Subcutaneous abdominal adipose tissue (tissue), 5 donors: Measurements from ENCODE around the gene DDX24.

ENCODE experiments used
- H3K27ac ChIP-seq: one replicate; pipeline ENCODE4 v1.7.0; 2013; ENCODE audit warnings: low read depth, mild to moderate bottlenecking, inconsistent platforms, low read length, moderate library complexity
- H3K27me3 ChIP-seq, 5 donors: one replicate each; pipeline ENCODE4 v1.7.0; 2013; ENCODE audit warnings: low read length in 5 of 5, inconsistent platforms in 1 of 5; ENCODE audit not compliant: control insufficient read depth in 5 of 5, insufficient read depth in 4 of 5
- H3K36me3 ChIP-seq, 5 donors: one replicate each; pipeline ENCODE4 v1.7.0; 2013; ENCODE audit warnings: low read length in 5 of 5; ENCODE audit not compliant: control insufficient read depth in 5 of 5, insufficient read depth in 5 of 5
- H3K4me1 ChIP-seq, 5 donors: one replicate each; pipeline ENCODE4 v1.7.0; 2013; ENCODE audit warnings: low read length in 5 of 5, mild to moderate bottlenecking in 3 of 5, moderate library complexity in 1 of 5; ENCODE audit not compliant: control insufficient read depth in 5 of 5, insufficient read depth in 5 of 5
- H3K4me3 ChIP-seq, 5 donors: one replicate each; pipeline ENCODE4 v1.7.0; 2013; ENCODE audit warnings: low read length in 5 of 5, low read depth in 1 of 5
- H3K9ac ChIP-seq, 5 donors: one replicate each; pipeline ENCODE4 v1.7.0; 2013; ENCODE audit warnings: low read length in 5 of 5, mild to moderate bottlenecking in 4 of 5, moderate library complexity in 3 of 5
- H3K9me3 ChIP-seq, 5 donors: one replicate each; pipeline ENCODE4 v1.7.0; 2013; ENCODE audit warnings: low read length in 5 of 5; ENCODE audit not compliant: control insufficient read depth in 5 of 5
- donor health status: healthy.
- donor health status: healthy.
- donor health status: healthy.
- donor health status: healthy.
- donor health status: healthy.

The DDX24 gene

GRCh38 chr14:94066089-94066676 is 14.8 kb downstream of the DDX24 start:
- H3K9ac ChIP-seq = no peak overlapping the region
- H3K4me3 ChIP-seq = no peak overlapping the region
- no peaks in the 10 kb centered on the region for H3K27me3 ChIP-seq
- H3K4me1 ChIP-seq = peaks cover 0 to 13% (median 6%) of the 10 kb centered on the region in 5 donors
- no peak overlapping the region for H3K27ac ChIP-seq
- H3K9me3 ChIP-seq = peaks cover 0 to 3% (median 0%) of the 10 kb centered on the region in 5 donors
- H3K36me3 ChIP-seq = peaks cover 7 to 15% (median 13%) of the 10 kb centered on the region in 5 donors

DNA sequence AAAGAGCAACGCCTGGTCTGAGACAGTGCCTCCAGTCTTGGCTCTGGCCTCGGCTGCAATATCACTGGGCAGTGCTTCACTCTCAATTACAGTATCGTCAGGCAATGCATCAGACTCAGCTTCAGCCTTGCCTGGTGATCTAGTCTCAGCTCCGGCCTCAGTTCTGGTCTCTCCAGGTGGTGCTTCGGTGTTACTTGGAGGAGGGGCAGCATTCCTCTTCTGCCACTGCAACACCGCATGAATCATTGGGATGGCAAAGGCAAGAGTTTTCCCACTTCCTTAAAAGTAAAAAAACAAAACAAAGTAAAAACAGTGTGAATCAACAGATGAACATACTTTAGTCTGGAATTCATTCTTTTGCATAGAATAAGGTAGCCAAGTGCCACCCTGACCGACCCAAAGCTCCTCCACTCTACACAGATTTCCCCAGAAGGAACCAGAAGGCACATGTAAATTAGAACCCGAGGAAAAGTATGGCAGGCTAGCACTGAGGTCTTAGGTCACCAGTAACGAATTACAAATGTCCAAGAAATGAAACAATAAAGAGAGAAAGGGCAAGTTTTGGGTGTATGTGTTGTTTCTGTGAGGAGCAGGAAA is 18.6 kb downstream of the DDX24 start:
- H3K4me1 ChIP-seq = peaks cover 0 to 24% (median 21%) of the 10 kb centered on the region in 5 donors

GRCh38 chr14:94059998-94060397 is 21.0 kb downstream of the DDX24 start:
- Histone ChIP-seq H3K4me1 (peaks cover 0 to 34% (median 20%) of the 10 kb centered on the region in 5 donors), H3K36me3 (peaks cover 32 to 77% (median 73%) of the 10 kb centered on the region in 5 donors), H3K4me3 (no peak overlapping the region), H3K27ac (no peak overlapping the region), H3K27me3 (no peaks in the 10 kb centered on the region), H3K9me3 (no peaks in the 10 kb centered on the region), H3K9ac (no peak overlapping the region)

More for the DNA sequence above, 18.6 kb downstream of the DDX24 start:
- no peaks in the 10 kb centered on the region for H3K27me3 ChIP-seq
- H3K36me3 ChIP-seq = peaks cover 21 to 52% (median 48%) of the 10 kb centered on the region in 5 donors
- H3K9ac ChIP-seq = no peak overlapping the region
- H3K27ac ChIP-seq = peak overlapping the region; percentile 7
- H3K4me3 ChIP-seq = no peak overlapping the region
- H3K9me3 ChIP-seq = no peaks in the 10 kb centered on the region

- Histone ChIP-seq H3K36me3 (peaks cover 32 to 90% (median 86%) of the 10 kb centered on the region in 5 donors), H3K4me3 (no peak overlapping the region), H3K27ac (no peak overlapping the region), H3K9ac (no peak overlapping the region), H3K9me3 (no peaks in the 10 kb centered on the region), H3K4me1 (peaks cover 0 to 41% (median 24%) of the 10 kb centered on the region in 5 donors), H3K27me3 (no peaks in the 10 kb centered on the region)
These were observed 22.3 kb downstream of the DDX24 start for GRCh38 chr14:94058674-94059138.

DNA sequence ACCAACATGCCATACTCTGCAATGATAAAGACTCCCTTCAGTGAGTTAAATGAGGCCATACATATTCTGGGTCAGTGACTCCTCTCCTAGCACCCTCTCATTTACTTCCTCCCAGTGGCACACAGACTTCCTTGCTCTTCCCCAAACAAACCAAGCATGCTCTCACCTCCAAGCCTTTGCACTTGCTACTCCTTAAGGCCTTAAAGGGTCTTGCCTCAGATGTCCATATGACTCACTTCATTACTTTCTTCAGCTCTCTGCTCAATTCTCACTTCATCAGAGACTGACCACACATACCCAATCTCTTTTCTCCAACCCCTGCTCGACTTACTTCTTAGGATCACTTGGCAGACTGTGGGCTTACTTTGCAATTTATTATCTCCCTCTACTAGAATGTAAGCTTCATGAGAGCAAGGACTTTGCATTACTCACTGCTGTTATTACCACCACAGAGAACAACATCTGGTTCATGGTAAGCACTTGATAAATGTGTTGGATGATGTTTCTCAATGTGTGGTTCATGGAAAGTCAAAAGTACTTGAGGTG is 22.8 kb downstream of the DDX24 start:
- H3K9ac ChIP-seq = no peak overlapping the region
- H3K36me3 ChIP-seq = peaks cover 32 to 90% (median 86%) of the 10 kb centered on the region in 5 donors
- H3K27me3 ChIP-seq = no peaks in the 10 kb centered on the region
- peaks cover 0 to 41% (median 24%) of the 10 kb centered on the region in 5 donors for H3K4me1 ChIP-seq
- H3K27ac ChIP-seq = no peak overlapping the region
- H3K9me3 ChIP-seq = no peaks in the 10 kb centered on the region
- no peak overlapping the region for H3K4me3 ChIP-seq

DNA sequence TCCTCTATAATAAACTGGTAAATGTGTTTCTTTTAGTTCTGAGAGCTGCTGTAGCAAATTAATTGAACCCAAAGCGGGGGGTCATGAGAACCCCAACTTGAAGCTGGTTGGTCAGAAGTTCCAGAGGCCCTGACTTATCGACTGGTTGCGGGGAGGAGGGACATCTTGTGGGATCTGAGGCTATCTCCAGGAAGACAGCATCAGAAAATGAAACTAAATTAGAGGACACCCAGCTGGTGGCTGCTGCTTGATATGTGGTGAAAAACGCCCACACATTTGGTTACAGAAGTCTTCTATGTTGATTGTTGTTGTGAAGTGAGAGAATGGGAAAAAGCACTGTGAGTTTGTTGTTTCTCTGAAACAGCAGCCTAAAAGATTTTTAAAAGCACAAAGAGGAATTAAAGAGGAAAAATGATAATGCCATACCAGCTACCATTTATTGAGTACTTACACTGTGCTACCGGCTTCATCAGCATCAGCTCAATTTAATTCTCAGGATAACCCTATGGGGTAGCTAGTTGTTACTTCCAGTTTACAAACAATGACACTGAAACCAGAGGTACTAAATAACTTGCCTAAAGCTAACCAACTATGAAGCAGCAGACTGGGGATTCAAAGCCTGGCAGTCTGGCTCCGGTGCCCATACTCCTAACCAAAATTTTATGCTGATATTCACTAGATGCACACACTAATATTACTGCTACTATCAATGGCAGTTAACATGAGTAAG is 24.3 kb downstream of the DDX24 start:
- no peak overlapping the region for H3K4me3 ChIP-seq
- H3K9me3 ChIP-seq = no peaks in the 10 kb centered on the region
- H3K4me1 ChIP-seq = peaks cover 0 to 49% (median 21%) of the 10 kb centered on the region in 5 donors
- peaks cover 34 to 94% (median 92%) of the 10 kb centered on the region in 5 donors for H3K36me3 ChIP-seq
- H3K27ac ChIP-seq = no peak overlapping the region
- no peaks in the 10 kb centered on the region for H3K27me3 ChIP-seq
- H3K9ac ChIP-seq = no peak overlapping the region

DNA sequence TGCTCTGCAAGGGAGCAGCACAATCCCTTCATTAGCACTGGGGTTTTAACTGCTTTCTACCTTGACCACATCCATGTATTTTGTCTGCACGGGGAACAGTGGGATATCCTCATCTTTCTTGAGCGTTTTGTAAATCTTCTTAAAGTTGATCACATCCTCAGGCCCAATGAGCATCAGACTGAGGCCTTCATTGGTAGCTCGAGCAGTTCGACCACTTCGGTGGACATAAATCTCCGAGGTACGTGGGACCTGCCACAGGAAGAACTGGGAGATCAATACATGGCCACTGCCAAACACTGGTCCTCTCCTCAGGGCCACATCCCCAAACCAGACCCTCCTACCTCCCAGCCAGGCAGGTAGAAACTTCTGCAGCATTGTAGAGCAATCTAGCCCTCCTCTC is 26.1 kb downstream of the DDX24 start:
- H3K4me1 ChIP-seq = peaks cover 1 to 65% (median 21%) of the 10 kb centered on the region in 5 donors
- H3K27ac ChIP-seq = no peak overlapping the region
- no peaks in the 10 kb centered on the region for H3K9me3 ChIP-seq
- no peaks in the 10 kb centered on the region for H3K27me3 ChIP-seq
- H3K9ac ChIP-seq = no peak overlapping the region
- H3K4me3 ChIP-seq = no peak overlapping the region
- H3K36me3 ChIP-seq = peaks cover 31 to 94% (median 92%) of the 10 kb centered on the region in 5 donors

DNA sequence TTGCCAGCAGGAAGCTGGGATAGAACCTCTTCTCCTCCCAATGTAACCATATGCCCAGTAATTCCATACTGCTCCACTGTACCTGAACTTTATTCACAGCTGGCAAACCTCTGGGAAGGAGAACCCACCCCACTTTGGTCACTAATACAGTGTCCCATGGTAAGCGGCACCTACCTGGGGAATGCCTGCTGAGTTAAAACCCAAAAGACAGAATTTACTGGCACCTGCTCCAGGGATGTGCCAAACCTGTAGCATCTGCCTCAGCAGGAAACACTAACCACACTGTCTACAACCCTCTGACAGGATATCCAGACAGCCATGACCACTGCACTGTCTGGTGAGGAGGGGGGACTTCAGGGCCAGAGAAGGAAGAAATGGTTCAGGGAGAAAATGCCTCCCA is 26.6 kb downstream of the DDX24 start:
- no peaks in the 10 kb centered on the region for H3K9me3 ChIP-seq
- H3K27me3 ChIP-seq = no peaks in the 10 kb centered on the region
- peaks cover 28 to 94% (median 93%) of the 10 kb centered on the region in 5 donors for H3K36me3 ChIP-seq
- H3K9ac ChIP-seq = peak overlapping the region in 1 of 5 donors; percentile 1
- no peak overlapping the region for H3K27ac ChIP-seq
- H3K4me3 ChIP-seq = no peak overlapping the region
- peaks cover 1 to 66% (median 21%) of the 10 kb centered on the region in 5 donors for H3K4me1 ChIP-seq

DNA sequence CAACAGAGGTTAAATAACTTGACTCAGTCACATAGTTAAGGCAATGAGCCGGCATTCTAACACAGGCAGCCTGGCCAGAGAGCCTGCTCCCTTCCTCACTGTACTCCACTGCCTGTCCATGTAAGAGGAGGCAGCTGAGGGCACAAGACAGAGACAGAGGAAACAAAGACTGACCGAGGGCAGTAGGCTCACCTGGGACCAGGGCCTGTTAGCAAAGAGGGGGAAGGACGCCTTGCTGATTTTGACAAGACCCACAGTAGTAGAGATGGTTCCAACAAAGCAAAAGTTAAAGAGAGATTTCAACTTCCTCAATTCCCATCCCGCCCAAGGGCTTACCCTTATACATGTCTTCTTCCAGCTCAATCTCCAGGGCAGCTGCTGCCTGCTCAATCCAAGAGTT is 28.3 kb downstream of the DDX24 start:
- Histone ChIP-seq H3K4me3 (no peak overlapping the region), H3K27me3 (no peaks in the 10 kb centered on the region), H3K36me3 (peaks cover 24 to 94% (median 93%) of the 10 kb centered on the region in 5 donors), H3K4me1 (peaks cover 1 to 57% (median 12%) of the 10 kb centered on the region in 5 donors), H3K9ac (no peak overlapping the region), H3K27ac (no peak overlapping the region), H3K9me3 (no peaks in the 10 kb centered on the region)
